Effector memory CD8-positive, alpha-beta T cell (primary cell): ENCODE data around the gene RNF121.
A peak's percentile ranks its signal among the peaks of the same experiment; 100 is the strongest.

ENCODE experiments used
- ATAC-seq: fragments of 150-1000 bp; cut with Tn5 transposase; replicated peaks from 2 replicates; pipeline ENCODE4 v1.10.0; 2021; ENCODE audit warnings: mild to moderate bottlenecking, moderate library complexity
- DNase-seq, 3 experiments: peaks; one replicate each; pipeline ENCODE4 v3.0.0; 2021
- H3K27ac Mint-ChIP-seq, 2 donors: one replicate each; pipeline ENCODE4 v1.8.0; 2022; ENCODE audit warnings: mild to moderate bottlenecking in 2 of 2, mixed read lengths in 2 of 2, moderate library complexity in 2 of 2
- H3K27me3 Mint-ChIP-seq, 2 donors: one replicate each; pipeline ENCODE4 v1.8.0; 2022; ENCODE audit warnings: mixed read lengths in 2 of 2
- H3K36me3 Mint-ChIP-seq: one replicate; pipeline ENCODE4 v1.8.0; 2022; ENCODE audit warnings: mild to moderate bottlenecking, moderate library complexity, mixed read lengths; ENCODE audit not compliant: insufficient read depth
- H3K4me1 Mint-ChIP-seq, 2 donors: one replicate each; pipeline ENCODE4 v1.8.0; 2022; ENCODE audit warnings: low read depth in 2 of 2, mixed read lengths in 2 of 2
- H3K4me3 Mint-ChIP-seq, 2 donors: one replicate each; pipeline ENCODE4 v1.8.0; 2022; ENCODE audit warnings: mild to moderate bottlenecking in 2 of 2, mixed read lengths in 2 of 2, moderate library complexity in 2 of 2
- H3K9me3 Mint-ChIP-seq, 2 donors: one replicate each; pipeline ENCODE4 v1.8.0; 2022; ENCODE audit warnings: mixed read lengths in 2 of 2

The RNF121 gene

DNA sequence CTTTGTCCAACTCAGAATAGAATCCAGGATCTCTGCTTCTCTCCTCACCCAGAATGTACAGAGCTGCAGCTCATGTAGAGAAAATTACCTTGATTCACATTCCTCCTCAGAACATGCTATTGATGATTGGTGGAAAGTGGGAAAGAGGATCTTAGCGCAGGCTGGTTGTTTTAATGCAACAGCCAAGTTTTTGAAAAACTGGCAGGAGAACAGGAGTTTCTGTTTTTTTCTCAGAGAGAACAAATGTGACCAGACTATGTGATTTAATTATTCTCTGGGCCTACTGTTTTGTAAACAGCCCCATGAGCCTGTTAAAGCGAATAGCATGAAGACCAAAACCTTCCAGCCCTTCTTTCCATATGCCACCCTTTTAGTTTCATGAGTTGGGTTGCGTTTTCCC is 50.8 kb downstream of the RNF121 start:
- ATAC-seq, result no peak
- H3K27ac Mint-ChIP-seq, result no peak overlapping the region
- peaks cover 12% of the 10 kb centered on the region for H3K36me3 Mint-ChIP-seq

DNA sequence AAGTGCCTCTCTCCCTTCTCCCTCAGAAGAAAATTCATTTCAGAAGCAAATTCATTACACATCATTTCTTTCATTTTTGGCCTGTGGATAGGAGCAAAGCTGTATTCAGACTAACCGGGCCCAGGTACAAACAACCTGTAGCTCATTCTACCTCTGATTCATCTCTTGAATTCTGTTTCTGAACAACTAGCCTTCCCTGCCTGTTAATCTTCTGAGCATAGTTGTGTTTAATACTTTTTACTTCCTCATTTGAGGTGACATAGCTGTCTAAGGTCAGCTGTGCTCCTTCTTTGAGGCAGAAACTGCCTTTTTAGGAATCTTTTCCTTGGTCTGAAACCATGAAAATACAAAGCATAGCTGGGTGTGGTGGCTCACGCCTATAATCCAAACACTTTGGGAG is 57.3 kb downstream of the RNF121 start:
- peaks cover 13% of the 10 kb centered on the region for H3K36me3 Mint-ChIP-seq
- peak overlapping the region in 1 of 2 donors; percentile 36 for H3K27ac Mint-ChIP-seq
- no peak for ATAC-seq
- H3K4me3 Mint-ChIP-seq, result no peak overlapping the region
- no peak for DNase-seq
- H3K9me3 Mint-ChIP-seq, result no peaks in the 10 kb centered on the region
- no peaks in the 10 kb centered on the region for H3K4me1 Mint-ChIP-seq
- H3K27me3 Mint-ChIP-seq, result no peaks in the 10 kb centered on the region

More for the DNA sequence above, 50.8 kb downstream of the RNF121 start:
- no peaks in the 10 kb centered on the region for H3K27me3 Mint-ChIP-seq
- no peak overlapping the region for H3K4me3 Mint-ChIP-seq
- H3K4me1 Mint-ChIP-seq, result peaks cover 0 to 3% of the 10 kb centered on the region in 2 donors
- no peak for DNase-seq
- H3K9me3 Mint-ChIP-seq, result no peaks in the 10 kb centered on the region

GRCh38 chr11:71987521-71987920 is 58.7 kb downstream of the RNF121 start:
- no peaks in the 10 kb centered on the region for H3K27me3 Mint-ChIP-seq
- no peak overlapping the region for H3K4me3 Mint-ChIP-seq
- DNase-seq (no peak), ATAC-seq (no peak)
- H3K27ac Mint-ChIP-seq, result no peak overlapping the region
- no peaks in the 10 kb centered on the region for H3K4me1 Mint-ChIP-seq
- H3K9me3 Mint-ChIP-seq, result no peaks in the 10 kb centered on the region
- H3K36me3 Mint-ChIP-seq, result peaks cover 6% of the 10 kb centered on the region

DNA sequence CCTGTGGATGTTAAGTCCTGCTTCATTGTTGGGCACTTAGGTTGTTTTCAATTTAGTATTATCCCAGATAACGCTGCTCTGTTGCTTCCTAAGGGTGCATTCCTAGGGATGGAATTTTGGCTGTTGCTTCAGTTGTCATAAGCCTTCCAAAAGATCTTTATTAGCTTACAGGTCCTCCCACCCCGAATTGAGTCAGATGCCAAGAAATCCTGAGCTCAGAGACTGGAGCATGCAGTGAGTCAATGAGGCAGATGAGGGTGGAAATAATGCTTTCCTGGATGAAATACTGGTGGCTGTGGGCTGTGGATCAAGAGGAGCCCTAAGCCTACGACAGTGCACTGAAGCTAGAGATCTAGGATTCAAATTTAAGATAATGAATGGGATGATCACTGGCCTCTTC is 59.2 kb downstream of the RNF121 start:
- Mint-ChIP-seq H3K9me3 (no peaks in the 10 kb centered on the region), H3K27ac (peak overlapping the region in 1 of 2 donors; percentile 49), H3K4me1 (no peaks in the 10 kb centered on the region), H3K36me3 (peaks cover 6% of the 10 kb centered on the region), H3K27me3 (no peaks in the 10 kb centered on the region), H3K4me3 (no peak overlapping the region)
- ATAC-seq (no peak), DNase-seq (no peak)

- peaks cover 0 to 4% of the 10 kb centered on the region in 2 donors for H3K4me1 Mint-ChIP-seq
Measured at GRCh38 chr11:71990701-71991100, 61.9 kb downstream of the RNF121 start.

DNA sequence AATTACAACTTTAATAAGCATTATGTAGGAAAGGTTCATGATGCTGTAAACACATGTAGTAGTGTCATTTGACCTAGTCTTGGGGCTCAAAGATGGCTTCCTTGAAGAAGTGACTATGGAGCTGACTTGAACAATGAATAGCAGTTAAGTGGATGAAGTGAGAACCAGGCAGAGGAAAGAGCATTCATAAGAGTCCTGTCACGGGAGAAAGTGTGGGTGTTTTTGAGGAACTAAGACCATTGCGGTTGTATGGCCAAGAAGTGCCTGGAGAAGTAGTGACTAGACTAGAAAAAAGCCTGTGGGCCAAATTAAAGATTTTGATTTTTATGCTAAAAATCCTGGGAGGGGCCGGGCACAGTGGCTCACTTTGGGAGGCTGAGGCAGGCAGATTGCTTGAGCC is 62.6 kb downstream of the RNF121 start:
- Mint-ChIP-seq H3K9me3 (no peaks in the 10 kb centered on the region), H3K4me3 (no peak overlapping the region), H3K27ac (no peak overlapping the region), H3K36me3 (peaks cover 9% of the 10 kb centered on the region), H3K27me3 (no peaks in the 10 kb centered on the region), H3K4me1 (peaks cover 0 to 4% of the 10 kb centered on the region in 2 donors)
- no peak for DNase-seq
- peak; percentile 36 for ATAC-seq

More at GRCh38 chr11:71990701-71991100, 61.9 kb downstream of the RNF121 start:
- ATAC-seq (no peak), DNase-seq (no peak)
- peak overlapping the region in 1 of 2 donors; percentile 60 for H3K27ac Mint-ChIP-seq
- no peak overlapping the region for H3K4me3 Mint-ChIP-seq
- no peaks in the 10 kb centered on the region for H3K27me3 Mint-ChIP-seq
- peaks cover 9% of the 10 kb centered on the region for H3K36me3 Mint-ChIP-seq
- no peaks in the 10 kb centered on the region for H3K9me3 Mint-ChIP-seq

DNA sequence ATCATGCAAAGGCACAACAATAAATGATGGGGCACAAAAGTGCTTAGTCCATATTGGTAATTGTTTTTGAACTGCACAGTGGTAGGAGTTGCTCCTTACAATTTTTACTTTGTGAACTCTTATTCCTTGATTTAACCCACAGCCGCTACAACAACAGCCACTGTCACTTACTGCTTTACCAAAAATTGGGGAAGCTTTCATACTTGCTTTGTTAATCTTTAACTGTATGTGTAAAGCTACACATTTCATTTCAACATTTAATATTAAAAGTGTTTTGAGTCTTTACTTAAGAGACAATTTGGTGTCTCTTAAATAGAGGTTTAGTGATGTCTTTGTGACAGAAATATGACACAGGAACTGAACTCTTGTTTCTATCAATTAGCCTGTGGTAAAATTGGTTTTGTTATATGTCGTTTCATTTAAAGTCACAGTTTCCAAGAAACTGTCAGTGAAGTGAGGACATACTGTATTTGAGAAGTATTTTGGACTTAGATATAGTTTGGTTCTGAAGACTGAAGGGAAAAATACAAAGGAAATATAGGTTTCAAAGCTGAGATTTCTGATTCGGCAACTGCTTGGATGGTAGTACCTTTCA is 63.4 kb downstream of the RNF121 start:
- DNase-seq (no peak), ATAC-seq (no peak)
- Mint-ChIP-seq H3K27ac (no peak overlapping the region), H3K36me3 (peaks cover 9% of the 10 kb centered on the region), H3K27me3 (no peaks in the 10 kb centered on the region), H3K4me3 (no peak overlapping the region), H3K9me3 (no peaks in the 10 kb centered on the region), H3K4me1 (peaks cover 0 to 4% of the 10 kb centered on the region in 2 donors)

DNA sequence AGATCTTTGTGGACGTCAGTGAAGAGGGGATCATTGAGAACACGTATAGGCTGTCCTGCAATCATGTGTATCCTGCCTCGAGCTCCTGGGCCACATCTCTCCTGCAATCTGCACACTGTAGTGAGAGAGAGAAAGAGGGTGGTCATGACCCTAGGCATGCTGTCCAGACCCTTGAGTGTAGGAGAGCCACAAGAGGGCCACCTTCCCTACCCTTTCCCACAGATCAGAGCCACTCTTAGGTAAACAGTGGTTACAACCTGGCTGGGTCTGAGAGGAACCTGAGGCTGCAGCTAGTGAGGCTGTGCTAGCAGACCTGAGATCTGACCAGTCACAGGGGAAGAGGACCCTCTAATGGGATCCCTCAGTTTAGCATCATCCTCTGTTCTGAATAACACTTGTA is 65.9 kb downstream of the RNF121 start:
- ATAC-seq, result no peak
- Mint-ChIP-seq H3K4me1 (peaks cover 19 to 21% of the 10 kb centered on the region in 2 donors), H3K4me3 (no peak overlapping the region), H3K9me3 (no peaks in the 10 kb centered on the region), H3K36me3 (peaks cover 6% of the 10 kb centered on the region), H3K27ac (no peak overlapping the region), H3K27me3 (no peaks in the 10 kb centered on the region)
- no peak for DNase-seq

- Mint-ChIP-seq H3K36me3 (peaks cover 6% of the 10 kb centered on the region), H3K4me1 (peaks cover 24 to 25% of the 10 kb centered on the region in 2 donors), H3K4me3 (no peak overlapping the region), H3K9me3 (no peaks in the 10 kb centered on the region), H3K27me3 (no peaks in the 10 kb centered on the region), H3K27ac (peak overlapping the region; percentile 11 to 53)
- ATAC-seq (no peak), DNase-seq (no peak)
Measured at GRCh38 chr11:71995726-71996291, 67.0 kb downstream of the RNF121 start.

DNA sequence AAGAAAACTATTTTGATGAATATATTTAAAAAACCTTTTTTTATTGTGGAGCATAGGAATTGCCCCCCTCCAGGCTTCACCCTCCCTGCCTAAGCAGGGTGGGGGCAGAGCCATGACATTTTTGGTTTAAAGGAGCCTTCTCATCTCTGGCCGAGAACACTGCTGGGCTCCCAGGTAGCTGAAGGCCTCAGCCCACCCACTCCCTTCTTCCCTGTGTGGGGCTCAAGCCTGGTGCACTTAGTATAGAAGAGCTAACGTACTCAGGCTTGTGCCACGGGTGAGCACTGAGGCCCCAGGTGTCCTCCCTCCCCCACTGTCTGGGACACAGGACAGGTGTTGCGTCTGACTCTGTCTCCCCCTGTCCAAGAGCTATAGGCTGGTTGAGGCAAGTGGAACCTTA is 67.7 kb downstream of the RNF121 start:
- H3K27ac Mint-ChIP-seq, result peak overlapping the region; percentile 53 to 95
- H3K4me1 Mint-ChIP-seq, result peaks cover 25% of the 10 kb centered on the region in 2 donors
- H3K4me3 Mint-ChIP-seq, result no peak overlapping the region
- ATAC-seq (no peak), DNase-seq (no peak)
- no peaks in the 10 kb centered on the region for H3K9me3 Mint-ChIP-seq
- H3K27me3 Mint-ChIP-seq, result no peaks in the 10 kb centered on the region
- H3K36me3 Mint-ChIP-seq, result peaks cover 6% of the 10 kb centered on the region

GRCh38 chr11:71996946-71997345 is 68.1 kb downstream of the RNF121 start:
- no peak for ATAC-seq
- peaks cover 8% of the 10 kb centered on the region for H3K36me3 Mint-ChIP-seq
- H3K27ac Mint-ChIP-seq, result peak overlapping the region; percentile 53 to 95
- no peaks in the 10 kb centered on the region for H3K9me3 Mint-ChIP-seq
- no peak overlapping the region for H3K4me3 Mint-ChIP-seq
- no peaks in the 10 kb centered on the region for H3K27me3 Mint-ChIP-seq
- peaks cover 27 to 28% of the 10 kb centered on the region in 2 donors for H3K4me1 Mint-ChIP-seq
- no peak for DNase-seq

- Mint-ChIP-seq H3K4me1 (peaks cover 29 to 31% of the 10 kb centered on the region in 2 donors), H3K9me3 (no peaks in the 10 kb centered on the region), H3K27me3 (no peaks in the 10 kb centered on the region), H3K36me3 (peaks cover 12% of the 10 kb centered on the region), H3K4me3 (no peak overlapping the region), H3K27ac (peak overlapping the region; percentile 95 to 99)
- DNase-seq (no peak), ATAC-seq (no peak)
Measured at GRCh38 chr11:71997594-71997993, 68.7 kb downstream of the RNF121 start.

DNA sequence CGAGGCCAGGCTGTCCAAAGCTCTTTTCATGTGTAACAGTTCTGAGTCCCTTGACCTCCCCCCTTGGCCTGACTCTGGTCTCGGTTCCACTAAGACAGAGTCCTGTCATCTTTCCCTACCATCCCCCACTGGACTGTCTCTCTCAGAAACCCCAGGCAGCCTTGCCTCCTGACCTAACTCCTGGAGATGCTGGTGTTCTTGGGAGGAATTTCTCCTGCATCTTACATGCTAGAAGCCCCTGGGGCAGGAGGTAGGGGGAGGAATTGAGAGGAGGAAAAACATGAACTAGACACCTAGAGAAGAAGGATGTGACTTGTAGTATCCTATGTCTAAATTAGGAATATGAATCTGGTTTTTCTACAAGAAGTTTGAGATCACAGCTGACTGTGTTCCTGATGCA is 69.2 kb downstream of the RNF121 start:
- Mint-ChIP-seq H3K4me3 (peak overlapping the region in 1 of 2 donors; percentile 98), H3K4me1 (peaks cover 29 to 31% of the 10 kb centered on the region in 2 donors)
- DNase-seq, result no peak

DNA sequence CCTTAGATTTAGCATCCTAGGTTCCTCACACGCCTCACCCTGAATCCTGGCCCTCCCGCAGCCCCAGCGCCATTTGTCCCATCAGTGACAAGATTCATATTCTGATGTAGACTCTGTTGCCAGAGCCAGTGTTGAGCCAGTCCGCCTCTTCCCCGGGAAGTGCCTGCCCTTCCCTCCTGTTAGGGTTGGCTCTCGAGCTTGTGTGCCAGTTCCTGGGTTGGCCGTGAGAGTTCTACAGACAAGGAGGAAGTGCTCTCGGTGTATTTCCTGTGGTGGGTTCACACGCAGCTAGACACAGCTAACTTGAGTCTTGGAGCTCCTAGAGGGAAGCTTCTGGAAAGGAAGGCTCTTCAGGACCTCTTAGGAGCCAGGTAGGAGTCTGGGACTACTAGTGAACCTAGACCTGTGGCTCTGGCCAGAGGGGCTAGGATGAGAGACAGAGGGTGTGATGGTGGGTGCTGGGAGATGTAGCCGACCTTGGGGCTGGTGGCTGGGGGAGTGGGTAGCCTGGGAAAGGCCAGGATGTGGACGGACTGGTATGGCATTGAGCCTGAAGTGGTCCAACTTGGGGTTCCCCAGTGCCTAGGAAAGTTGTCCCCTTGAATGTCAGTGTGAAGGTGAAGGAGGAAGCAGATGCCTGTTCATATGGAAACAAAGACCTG is 69.9 kb downstream of the RNF121 start, which contains the start of gene IL18BP:
Gene IL18BP (plus strand): TSS at position 261 of the 662 bp plus-strand sequence. CDS start 1,076 bp downstream, outside the sequence.
- Mint-ChIP-seq H3K4me3 (peak within 1 kb of the TSS; percentile 90 to 98), H3K9me3 (no peaks in the 10 kb centered on the region), H3K4me1 (peaks cover 29 to 32% of the 10 kb centered on the region in 2 donors), H3K27ac (peak within 1 kb of the TSS; percentile 95 to 99), H3K36me3 (peaks cover 24% of the 10 kb centered on the region), H3K27me3 (no peaks in the 10 kb centered on the region)
- DNase-seq, result peak; percentile 16 to 36 (median 22)
- ATAC-seq, result peak; percentile 89

More for the DNA sequence above, 69.2 kb downstream of the RNF121 start:
- no peaks in the 10 kb centered on the region for H3K9me3 Mint-ChIP-seq
- no peak for ATAC-seq
- peak overlapping the region; percentile 95 to 99 for H3K27ac Mint-ChIP-seq
- no peaks in the 10 kb centered on the region for H3K27me3 Mint-ChIP-seq
- H3K36me3 Mint-ChIP-seq, result peaks cover 16% of the 10 kb centered on the region
